Pons (tissue), 1 donor: ENCODE results near the gene ZSCAN5C.
"Not testable (repeated sequence)": the region's sequence is repeated elsewhere in the genome, so short reads cannot be mapped to it uniquely, and the experiment has no call there.

Experiments used
- DNase-seq: peaks from one replicate; pipeline ENCODE4 v3.0.0-alpha.2; 2016; ENCODE audit warnings: low spot score

Gene ZSCAN5C, protein sequence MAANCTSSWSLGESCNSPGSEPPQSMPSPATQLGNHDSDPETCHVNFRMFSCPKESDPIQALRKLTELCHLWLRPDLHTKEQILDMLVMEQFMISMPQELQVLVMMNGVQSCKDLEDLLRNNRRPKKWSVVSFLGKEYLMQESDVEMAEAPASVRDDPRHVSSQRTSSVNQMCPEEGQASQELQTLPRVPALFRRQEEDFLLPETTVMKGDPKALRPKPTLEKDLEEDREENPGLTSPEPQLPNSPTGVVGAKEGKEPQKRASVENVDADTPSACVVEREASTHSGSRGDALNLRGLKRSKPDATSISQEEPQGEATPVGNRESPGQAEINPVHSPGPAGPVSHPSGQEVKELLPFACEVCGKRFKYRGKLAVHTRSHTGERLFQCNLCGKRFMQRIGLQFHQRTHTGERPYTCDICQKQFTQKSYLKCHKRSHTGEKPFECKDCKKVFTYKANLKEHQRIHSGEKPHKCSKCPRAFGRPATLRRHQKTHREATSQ

GRCh38 chr19:56201973-56202372 lies at the start of gene ZSCAN5C:
Gene ZSCAN5C, plus strand, starts transcription at chr19:56202273. Its CDS starts 3,641 bp downstream, at chr19:56205914.
- DNase-seq: no peak

DNA sequence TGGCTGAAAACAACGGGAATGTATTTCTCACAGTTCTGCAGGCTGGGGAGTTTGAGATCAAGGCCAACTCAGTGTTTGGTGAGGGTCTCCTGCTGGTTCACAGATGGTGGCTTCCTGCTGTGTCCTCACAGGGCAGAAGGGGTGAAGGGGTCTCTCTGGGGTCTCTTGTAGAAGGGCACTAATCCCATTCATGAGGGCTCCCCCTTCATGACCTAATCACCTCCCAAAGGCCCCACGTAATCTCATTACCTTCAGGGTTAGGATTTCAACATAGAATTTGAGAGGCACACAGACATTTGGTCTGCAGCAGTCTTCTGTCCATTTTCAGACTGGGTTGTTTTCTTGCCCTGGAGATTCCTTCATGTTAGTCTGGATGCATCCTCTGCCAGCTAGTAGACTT lies 49.4 kb upstream of the ZSCAN5C start:
- no peak for DNase-seq

GRCh38 chr19:56153507-56153906 lies 48.6 kb upstream of the ZSCAN5C start:
- no peak for DNase-seq

GRCh38 chr19:56155124-56155687 lies 46.9 kb upstream of the ZSCAN5C start:
- no peak for DNase-seq

GRCh38 chr19:56156768-56157167 lies 45.3 kb upstream of the ZSCAN5C start:
- no peak for DNase-seq

DNA sequence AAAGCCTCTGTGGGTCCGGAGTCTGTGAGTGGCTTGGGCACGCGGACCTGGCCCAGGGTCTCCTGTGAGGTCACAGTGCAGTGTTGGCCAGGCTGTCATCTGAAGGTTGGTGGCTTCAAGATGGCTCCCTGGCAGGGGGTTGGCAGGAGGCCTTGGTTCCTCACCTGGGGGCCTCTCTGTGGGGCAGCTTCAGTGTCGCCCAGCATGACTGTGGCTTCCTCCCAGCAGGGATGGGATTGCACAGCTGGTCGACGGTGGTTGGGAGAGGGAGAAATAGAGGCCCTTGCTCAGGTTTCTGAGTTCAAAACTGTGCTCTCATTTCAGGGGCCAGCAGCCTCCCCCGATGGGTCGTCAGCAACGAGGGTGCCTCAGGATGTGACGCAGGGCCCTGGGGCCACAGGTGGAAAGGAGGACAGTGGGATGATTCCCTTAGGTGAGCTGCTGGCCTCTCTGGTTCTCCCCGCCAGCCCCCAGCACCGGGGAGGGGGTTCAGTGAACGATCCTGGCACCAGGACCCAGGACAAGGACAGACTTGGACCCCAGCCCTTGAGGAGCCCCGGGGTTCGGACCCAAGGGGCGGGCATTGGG lies 43.8 kb upstream of the ZSCAN5C start:
- DNase-seq: no peak

GRCh38 chr19:56159009-56159559 lies 43.0 kb upstream of the ZSCAN5C start:
- DNase-seq: no peak

- DNase-seq: no peak
Measured at GRCh38 chr19:56159622-56160271, 42.3 kb upstream of the ZSCAN5C start.

DNA sequence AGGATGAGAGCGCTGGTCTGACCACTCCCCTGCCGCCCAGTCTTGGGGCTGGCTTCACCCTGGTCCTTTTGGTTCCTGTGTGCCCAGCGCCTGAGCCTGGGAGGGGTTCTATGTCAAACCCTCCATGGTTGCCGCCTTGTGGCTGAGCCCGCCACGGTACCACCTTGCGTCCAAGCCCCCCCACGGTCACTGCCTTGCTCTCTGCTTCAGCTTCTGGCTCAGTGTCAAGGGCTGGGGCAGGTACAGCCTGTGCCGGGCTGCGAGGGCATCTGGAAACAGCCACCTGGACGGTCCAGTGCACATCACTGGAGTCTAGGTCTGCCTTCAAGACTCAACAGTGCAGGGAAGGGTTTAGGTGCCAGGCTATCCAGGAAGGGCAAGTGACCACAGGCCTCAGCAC lies 40.5 kb upstream of the ZSCAN5C start:
- no peak for DNase-seq

DNA sequence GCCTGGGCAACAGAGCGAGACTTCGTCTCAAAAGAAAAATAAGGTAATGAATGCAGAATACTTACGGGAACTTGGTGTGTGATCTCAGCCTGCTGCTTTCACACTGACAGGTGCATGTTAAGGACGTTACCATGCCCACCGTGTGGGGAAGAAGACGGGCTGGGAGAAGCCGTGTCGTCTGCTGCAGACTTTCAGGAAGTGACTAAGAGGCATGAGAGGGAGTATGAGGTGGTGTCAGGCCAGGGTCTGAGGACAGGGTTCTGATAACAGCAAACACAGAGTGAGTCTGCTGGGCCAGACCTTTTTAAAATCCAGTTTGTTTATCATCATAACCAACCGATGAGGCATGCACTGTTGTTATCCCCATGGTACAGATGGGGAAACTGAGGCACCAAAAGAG lies 39.8 kb upstream of the ZSCAN5C start:
- no peak for DNase-seq

GRCh38 chr19:56163097-56163496 lies 39.0 kb upstream of the ZSCAN5C start:
- DNase-seq: no peak

GRCh38 chr19:56167064-56167578 lies 35.0 kb upstream of the ZSCAN5C start:
- no peak for DNase-seq

- DNase-seq: no peak
Measured at GRCh38 chr19:56170261-56170660, 31.8 kb upstream of the ZSCAN5C start.

DNA sequence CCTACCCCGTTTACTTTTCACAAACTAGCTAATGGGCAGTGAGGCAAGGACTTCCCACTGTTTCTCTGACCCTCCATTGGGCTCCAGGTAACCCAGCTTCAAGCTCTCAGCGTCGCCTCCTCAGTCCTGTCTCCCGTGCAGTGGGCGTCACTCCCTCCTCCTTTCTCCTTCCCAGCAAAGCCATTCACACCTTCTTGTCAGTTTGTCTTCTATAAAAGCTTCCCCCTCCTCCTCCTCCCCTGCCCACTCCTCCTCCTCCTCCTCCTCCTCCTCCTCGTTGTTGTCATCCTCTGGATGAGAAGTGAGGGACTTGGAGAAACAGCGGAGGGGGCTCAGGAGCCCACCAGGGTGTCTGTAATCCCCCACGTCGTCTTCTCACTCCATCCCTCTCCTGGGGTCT lies 28.0 kb upstream of the ZSCAN5C start:
- no peak for DNase-seq

GRCh38 chr19:56174550-56174949 lies 27.5 kb upstream of the ZSCAN5C start:
- DNase-seq: no peak

GRCh38 chr19:56175861-56176307 lies 26.2 kb upstream of the ZSCAN5C start, which contains the start of gene GALP:
Gene GALP, plus strand, starts transcription at chr19:56176008. Its CDS starts 1,101 bp downstream, at chr19:56177109.
- DNase-seq: not testable (repeated sequence)

DNA sequence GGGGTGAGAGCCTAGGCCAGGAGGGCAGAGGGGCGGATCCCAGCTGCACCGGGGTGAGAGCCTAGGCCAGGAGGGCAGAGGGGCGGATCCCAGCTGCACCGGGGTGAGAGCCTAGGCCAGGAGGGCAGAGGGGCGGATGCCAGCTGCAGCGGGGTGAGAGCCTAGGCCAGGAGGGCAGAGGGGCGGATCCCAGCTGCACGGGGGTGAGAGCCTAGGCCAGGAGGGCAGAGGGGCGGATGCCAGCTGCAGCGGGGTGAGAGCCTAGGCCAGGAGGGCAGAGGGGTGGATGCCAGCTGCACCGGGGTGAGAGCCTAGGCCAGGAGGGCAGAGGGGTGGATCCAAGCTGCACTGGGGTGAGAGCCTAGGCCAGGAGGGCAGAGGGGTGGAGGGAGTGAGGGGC lies 25.8 kb upstream of the ZSCAN5C start:
- DNase-seq: not testable (repeated sequence)

GRCh38 chr19:56176881-56177280 lies 25.2 kb upstream of the ZSCAN5C start:
- no peak for DNase-seq

DNA sequence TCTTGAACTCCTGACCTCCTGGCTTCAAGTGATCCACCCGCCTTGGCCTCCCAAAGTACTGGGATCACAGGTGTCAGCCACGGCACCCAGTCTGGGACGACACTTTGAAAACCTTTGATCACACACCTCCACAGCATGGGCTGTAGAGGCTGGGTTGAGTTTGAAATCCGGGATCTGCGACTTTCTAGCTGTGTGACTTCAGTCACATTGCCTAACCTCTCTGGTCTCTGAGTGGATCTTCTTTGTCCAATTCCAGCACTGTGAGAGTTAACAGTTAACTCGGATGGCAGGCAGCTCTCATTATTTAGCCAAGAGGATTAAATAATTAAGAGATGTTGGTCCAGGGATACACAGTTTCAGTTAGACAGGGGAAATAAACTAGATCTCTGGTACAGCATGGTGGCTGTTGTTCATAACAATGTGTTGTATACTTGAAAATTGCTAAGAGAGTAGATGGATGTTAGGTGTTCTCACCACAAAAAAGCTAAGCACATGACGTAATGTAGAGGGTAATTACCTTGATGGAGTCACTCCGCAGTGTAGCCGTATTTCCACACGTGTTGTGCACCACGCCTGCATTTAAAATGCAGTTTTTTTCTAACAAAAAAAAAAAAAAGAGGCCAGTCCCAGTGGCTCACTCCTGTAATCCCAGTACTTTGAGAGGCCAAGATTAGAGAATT lies 24.4 kb upstream of the ZSCAN5C start:
- DNase-seq: no peak

GRCh38 chr19:56189785-56190184 lies 12.3 kb upstream of the ZSCAN5C start:
- DNase-seq: no peak

DNA sequence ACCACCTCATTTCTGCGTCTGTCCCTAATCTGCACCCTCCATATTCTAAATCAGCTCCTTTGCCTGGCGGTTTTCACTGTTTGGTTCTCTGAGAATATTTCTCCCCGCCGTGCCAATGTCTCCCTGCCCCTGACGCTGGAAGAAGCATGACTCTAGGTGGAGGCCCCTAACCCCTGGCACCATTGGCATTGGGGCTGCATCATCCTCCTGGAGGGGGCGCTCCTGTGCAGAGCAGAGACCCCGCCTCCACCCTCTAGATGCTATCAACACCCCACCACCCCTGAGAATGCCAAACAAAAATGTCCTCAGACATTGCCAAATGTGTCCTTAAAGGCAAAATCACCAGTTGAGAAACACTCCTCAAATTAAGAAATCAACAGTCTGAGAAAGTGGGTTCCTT lies 11.0 kb upstream of the ZSCAN5C start:
- no peak for DNase-seq
